Lung (tissue), 12 donors: ENCODE measurements around the gene SLC10A7. TPM values are rescaled to one million over a fixed set of nuclear protein-coding genes. Genes with fewer than 3 reads are reported as not detected.

ENCODE experiments used
- ATAC-seq: fragments of 200-7000 bp; cut with Tn5 transposase; one replicate; pipeline ENCODE4 v1.9.1; 2020; ENCODE audit warnings: moderate number of reproducible peaks; ENCODE audit not compliant: insufficient read depth, low FRiP score
- DNase-seq, 3 donors: peaks; one replicate each; pipeline ENCODE4 v3.0.0-alpha.2; 2013 to 2017
- H3K27ac ChIP-seq, 2 donors: one replicate each; pipeline ENCODE4 v1.5.1; 2013; ENCODE audit warnings: mild to moderate bottlenecking in 2 of 2, moderate library complexity in 2 of 2, control low read depth in 1 of 2, inconsistent platforms in 1 of 2, low read depth in 1 of 2, low read length in 1 of 2
- H3K27me3 ChIP-seq, 3 donors: one replicate each; pipeline ENCODE4 v1.5.1; 2013; ENCODE audit warnings: low read length in 2 of 3; ENCODE audit not compliant: control insufficient read depth in 3 of 3, insufficient read depth in 3 of 3
- H3K36me3 ChIP-seq, 4 donors: one replicate each; pipeline ENCODE4 v1.5.1; 2013; ENCODE audit warnings: low read length in 4 of 4, mild to moderate bottlenecking in 1 of 4, moderate library complexity in 1 of 4; ENCODE audit not compliant: control insufficient read depth in 4 of 4, insufficient read depth in 4 of 4
- H3K4me1 ChIP-seq, 5 donors: one replicate each; pipeline ENCODE4 v1.5.1; 2013; ENCODE audit warnings: low read length in 5 of 5, mild to moderate bottlenecking in 2 of 5, moderate library complexity in 1 of 5; ENCODE audit not compliant: control insufficient read depth in 5 of 5, insufficient read depth in 5 of 5
- H3K4me3 ChIP-seq: one replicate; pipeline ENCODE4 v1.5.1; 2013; ENCODE audit warnings: mild to moderate bottlenecking, control low read depth, moderate library complexity
- H3K9ac ChIP-seq, 2 donors: one replicate each; pipeline ENCODE4 v1.5.1; 2013; ENCODE audit warnings: low read length in 2 of 2, control low read depth in 1 of 2; ENCODE audit not compliant: insufficient read depth in 1 of 2
- H3K9me3 ChIP-seq, 4 donors: one replicate each; pipeline ENCODE4 v1.5.1; 2013; ENCODE audit warnings: low read length in 3 of 4, mild to moderate bottlenecking in 1 of 4, moderate library complexity in 1 of 4; ENCODE audit not compliant: control insufficient read depth in 4 of 4, insufficient read depth in 3 of 4
- WGBS, 2 donors: extraction: QIAGEN DNeasy Blood & Tissue Kit; methylation state at CpG; one replicate each; pipeline ENCODE4 v1.1.7; 2013; 5-methylcytosine and 5-hydroxymethylcytosine counted together
- polyA plus RNA-seq, 2 donors: library from polyadenylated mRNA; stranded (reverse); fragments of 200-250 nt; gene quantifications; one replicate each; pipeline ENCODE4 v1.2.1, GENCODE V29; 2013
- total RNA-seq, 2 donors: library from RNA; depleted of rRNA in 1 of 2; stranded (reverse); fragments of >200 nt in 1 of 2; gene quantifications; one replicate each; pipeline ENCODE4 v1.2.1, GENCODE V29; 2014 to 2021
- TF ChIP-seq, protein P1 (sequence below): IDR thresholded peaks from 2 replicates; pipeline ENCODE4 v1.5.1; 2012; ENCODE audit warnings: mild to moderate bottlenecking; ENCODE audit errors: control extremely low read depth, extremely low read depth
- donor health status: control.
- donor health status: control.
- donor health status: Bipolar disorder and iron deficiency.
- donor health status: healthy.
- donor health status: DM: yes; HTN: yes; CAD: no.

The SLC10A7 gene
- total and polyA plus RNA-seq, 4 donors: 3.2 to 33.4 (median 13.3) TPM

DNA sequence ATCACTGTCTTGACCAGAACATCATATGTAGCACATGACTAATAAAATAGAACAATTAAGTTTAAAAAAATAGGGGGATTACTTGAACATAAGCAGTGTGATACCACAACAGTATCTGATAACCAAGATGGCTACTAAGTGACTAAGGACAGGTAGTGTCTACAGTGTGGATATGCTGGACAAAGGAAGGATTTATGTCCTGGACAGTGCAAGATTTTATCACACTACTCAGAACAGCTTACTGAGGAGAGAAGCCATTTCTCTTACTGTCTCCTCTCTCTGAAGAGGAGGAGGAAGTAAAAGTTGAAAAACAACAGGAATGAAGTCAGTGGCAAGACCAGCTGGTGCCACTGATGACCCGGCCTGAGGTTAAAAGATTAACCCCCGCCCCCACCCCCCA lies 4.0 kb upstream of the SLC10A7 start:
- TF ChIP-seq, protein P1, sequence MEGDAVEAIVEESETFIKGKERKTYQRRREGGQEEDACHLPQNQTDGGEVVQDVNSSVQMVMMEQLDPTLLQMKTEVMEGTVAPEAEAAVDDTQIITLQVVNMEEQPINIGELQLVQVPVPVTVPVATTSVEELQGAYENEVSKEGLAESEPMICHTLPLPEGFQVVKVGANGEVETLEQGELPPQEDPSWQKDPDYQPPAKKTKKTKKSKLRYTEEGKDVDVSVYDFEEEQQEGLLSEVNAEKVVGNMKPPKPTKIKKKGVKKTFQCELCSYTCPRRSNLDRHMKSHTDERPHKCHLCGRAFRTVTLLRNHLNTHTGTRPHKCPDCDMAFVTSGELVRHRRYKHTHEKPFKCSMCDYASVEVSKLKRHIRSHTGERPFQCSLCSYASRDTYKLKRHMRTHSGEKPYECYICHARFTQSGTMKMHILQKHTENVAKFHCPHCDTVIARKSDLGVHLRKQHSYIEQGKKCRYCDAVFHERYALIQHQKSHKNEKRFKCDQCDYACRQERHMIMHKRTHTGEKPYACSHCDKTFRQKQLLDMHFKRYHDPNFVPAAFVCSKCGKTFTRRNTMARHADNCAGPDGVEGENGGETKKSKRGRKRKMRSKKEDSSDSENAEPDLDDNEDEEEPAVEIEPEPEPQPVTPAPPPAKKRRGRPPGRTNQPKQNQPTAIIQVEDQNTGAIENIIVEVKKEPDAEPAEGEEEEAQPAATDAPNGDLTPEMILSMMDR: no peak
- DNase-seq (no peak), ATAC-seq (no peak)
- H3K27ac ChIP-seq: no peak overlapping the region
- H3K9ac ChIP-seq: no peak overlapping the region
- H3K36me3 ChIP-seq: no peaks in the 10 kb centered on the region
- H3K27me3 ChIP-seq: no peaks in the 10 kb centered on the region
- no peak overlapping the region for H3K4me3 ChIP-seq
- 31 to 33% methylated on average over 2 of the region's 2 CpGs for WGBS, 2 donors
- H3K4me1 ChIP-seq: peaks cover 0 to 7% (median 2%) of the 10 kb centered on the region in 5 donors
- peaks cover 0 to 2% (median under 1%) of the 10 kb centered on the region in 4 donors for H3K9me3 ChIP-seq

DNA sequence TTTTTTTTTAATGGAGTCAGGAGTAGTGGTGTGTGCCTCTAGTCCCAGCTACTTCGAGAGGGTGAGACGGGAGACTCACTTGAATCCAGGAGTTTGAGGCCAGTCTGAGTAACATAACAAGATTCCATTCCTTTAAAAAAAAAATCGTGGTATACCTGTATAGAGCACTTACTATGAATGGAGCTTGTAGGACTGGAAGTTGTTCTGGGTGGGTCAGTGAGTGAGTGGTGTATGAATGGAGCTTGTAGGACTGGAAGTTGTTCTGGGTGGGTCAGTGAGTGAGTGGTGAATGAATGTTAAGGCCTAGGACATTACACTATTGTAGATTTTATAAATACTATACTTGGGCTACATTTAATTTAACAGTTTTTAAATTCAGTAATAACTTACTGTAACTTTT lies 2.9 kb upstream of the SLC10A7 start:
- WGBS, 2 donors: 78 to 87% methylated on average over 3 of the region's 3 CpGs
- TF ChIP-seq, protein P1: no peak
- Histone ChIP-seq H3K27me3 (no peaks in the 10 kb centered on the region), H3K36me3 (no peaks in the 10 kb centered on the region), H3K4me1 (peaks cover 2 to 18% (median 9%) of the 10 kb centered on the region in 5 donors), H3K27ac (no peak overlapping the region), H3K9ac (no peak overlapping the region), H3K4me3 (no peak overlapping the region), H3K9me3 (peaks cover 0 to 2% (median 0%) of the 10 kb centered on the region in 4 donors)
- ATAC-seq: no peak
- peak in 1 of 3 donors; percentile 6 for DNase-seq

DNA sequence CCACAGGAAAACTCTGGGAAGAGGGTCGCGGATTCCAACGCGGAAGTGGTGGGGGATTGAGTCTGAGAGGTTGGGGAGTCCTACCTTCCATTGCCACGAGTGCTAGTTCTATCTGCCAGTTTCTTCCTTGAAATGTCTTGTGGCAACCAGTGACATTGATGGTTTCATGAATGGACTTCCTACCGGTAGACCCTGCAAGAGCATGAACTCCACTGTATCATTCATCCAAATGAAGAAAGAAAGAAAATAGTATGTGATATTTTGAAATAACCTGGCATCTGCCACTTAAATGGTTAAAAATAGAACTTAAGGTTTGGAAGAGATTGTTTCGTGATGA lies 1.1 kb upstream of the SLC10A7 start:
- Histone ChIP-seq H3K4me1 (peaks cover 3 to 22% (median 9%) of the 10 kb centered on the region in 5 donors), H3K27me3 (no peaks in the 10 kb centered on the region), H3K27ac (peak overlapping the region in 1 of 2 donors; percentile 83), H3K9ac (peak overlapping the region; percentile 96 to 97), H3K4me3 (peak overlapping the region; percentile 78), H3K9me3 (no peaks in the 10 kb centered on the region), H3K36me3 (no peaks in the 10 kb centered on the region)
- DNase-seq (peak in 2 of 3 donors; percentile 19 to 48), ATAC-seq (no peak)
- TF ChIP-seq, protein P1: no peak
- WGBS, 2 donors: 0 to 1% methylated on average over 7 of the region's 7 CpGs
